Ishikawa (cell line): Measurements from ENCODE around the gene EMP2.

Experiments
- CEBPB ChIP-seq: IDR thresholded peaks from 2 replicates; pipeline ENCODE4 v1.6.1; 2012
- CREB1 ChIP-seq: IDR thresholded peaks from 2 replicates; pipeline ENCODE4 v1.6.1; 2012; ENCODE audit warnings: low read depth
- EGR1 ChIP-seq: IDR thresholded peaks from 2 replicates; pipeline ENCODE4 v1.6.1; 2012
- EP300 ChIP-seq: IDR thresholded peaks from 2 replicates; pipeline ENCODE4 v1.6.1; 2012; ENCODE audit warnings: borderline replicate concordance
- FOXM1 ChIP-seq: IDR thresholded peaks from 2 replicates; pipeline ENCODE4 v1.6.1; 2012; ENCODE audit warnings: low read depth, borderline replicate concordance
- RAD21 ChIP-seq: IDR thresholded peaks from 2 replicates; pipeline ENCODE4 v1.6.1; 2012; ENCODE audit warnings: low read depth
- REST ChIP-seq: IDR thresholded peaks from 2 replicates; pipeline ENCODE4 v1.6.1; 2012; ENCODE audit warnings: low read depth, mild to moderate bottlenecking
- TAF1 ChIP-seq: IDR thresholded peaks from 2 replicates; pipeline ENCODE4 v1.6.1; 2012; ENCODE audit warnings: low read depth, mild to moderate bottlenecking
- YY1 ChIP-seq: IDR thresholded peaks from 2 replicates; pipeline ENCODE4 v1.6.1; 2012; ENCODE audit warnings: low read depth
- TF ChIP-seq, protein P1 (sequence below): IDR thresholded peaks from 2 replicates; pipeline ENCODE4 v1.6.1; 2012
- TF ChIP-seq, protein P2 (sequence below): IDR thresholded peaks from 2 replicates; pipeline ENCODE4 v1.6.1; 2012

DNA sequence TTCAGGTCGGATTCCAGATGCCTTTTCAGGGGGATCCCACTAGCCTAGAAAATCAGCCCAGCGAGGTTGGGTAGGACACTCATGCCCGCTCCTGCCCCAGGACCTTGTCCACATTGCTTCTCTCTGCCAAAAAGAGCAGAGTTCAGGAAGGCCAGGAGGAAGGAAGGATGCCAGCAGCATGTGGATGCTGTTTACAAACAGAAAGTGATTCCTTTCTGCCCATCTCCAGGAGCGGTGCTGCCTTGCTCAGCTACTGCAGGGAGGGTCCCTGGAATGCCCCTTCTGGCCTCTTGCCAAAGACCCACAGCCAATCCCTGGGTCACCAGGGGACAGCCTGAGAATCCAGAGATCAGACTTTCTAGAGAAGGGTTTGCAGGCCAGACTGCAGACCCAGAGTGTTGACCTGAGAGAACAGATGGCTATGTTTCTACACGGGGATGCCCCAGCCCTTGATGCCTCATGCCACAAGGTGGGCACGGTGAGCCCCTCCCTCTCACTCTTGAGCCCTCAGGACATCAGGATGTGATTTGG, 32.3 kb upstream of the EMP2 start:
- TF ChIP-seq RAD21: no peak
- TF ChIP-seq EP300: no peak
- TF ChIP-seq CEBPB: no peak
- TF ChIP-seq, protein P1, sequence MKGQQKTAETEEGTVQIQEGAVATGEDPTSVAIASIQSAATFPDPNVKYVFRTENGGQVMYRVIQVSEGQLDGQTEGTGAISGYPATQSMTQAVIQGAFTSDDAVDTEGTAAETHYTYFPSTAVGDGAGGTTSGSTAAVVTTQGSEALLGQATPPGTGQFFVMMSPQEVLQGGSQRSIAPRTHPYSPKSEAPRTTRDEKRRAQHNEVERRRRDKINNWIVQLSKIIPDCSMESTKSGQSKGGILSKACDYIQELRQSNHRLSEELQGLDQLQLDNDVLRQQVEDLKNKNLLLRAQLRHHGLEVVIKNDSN: no peak
- no peak for TF ChIP-seq TAF1
- TF ChIP-seq CREB1: no peak
- TF ChIP-seq YY1: no peak
- TF ChIP-seq, protein P2, sequence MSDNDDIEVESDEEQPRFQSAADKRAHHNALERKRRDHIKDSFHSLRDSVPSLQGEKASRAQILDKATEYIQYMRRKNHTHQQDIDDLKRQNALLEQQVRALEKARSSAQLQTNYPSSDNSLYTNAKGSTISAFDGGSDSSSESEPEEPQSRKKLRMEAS: no peak
- TF ChIP-seq EGR1: no peak
- TF ChIP-seq FOXM1: no peak
- no peak for TF ChIP-seq REST
